HFF-Myc (cell line): ENCODE results near the gene MLLT1.

Source experiments
- DNase-seq: peaks from one replicate; pipeline ENCODE4 v3.0.0-alpha.2; 2011; ENCODE audit warnings: low read depth; ENCODE audit errors: extremely low read depth
- H3K4me3 ChIP-seq: replicated peaks from 2 replicates; pipeline ENCODE4 v1.5.1; 2011; ENCODE audit warnings: low read depth, mild to moderate bottlenecking, control low read depth, low read length
- CTCF ChIP-seq: IDR thresholded peaks from 2 replicates; pipeline ENCODE4 v1.5.1; 2012; ENCODE audit warnings: mild to moderate bottlenecking, low read depth, low read length, control low read depth; ENCODE audit errors: missing control alignments

The MLLT1 gene

GRCh38 chr19:6185093-6185834, 94.5 kb downstream of the MLLT1 start:
- no peak overlapping the region for H3K4me3 ChIP-seq
- no peak for TF ChIP-seq CTCF
- no peak for DNase-seq

GRCh38 chr19:6181119-6181518, 98.7 kb downstream of the MLLT1 start:
- TF ChIP-seq CTCF, result no peak
- DNase-seq, result no peak
- no peak overlapping the region for H3K4me3 ChIP-seq

- no peak for DNase-seq
- no peak for TF ChIP-seq CTCF
- no peak overlapping the region for H3K4me3 ChIP-seq
These were observed 106.6 kb downstream of the MLLT1 start for GRCh38 chr19:6173190-6173589.

- no peak for TF ChIP-seq CTCF
- no peak overlapping the region for H3K4me3 ChIP-seq
- DNase-seq, result no peak
These were observed 107.5 kb downstream of the MLLT1 start for GRCh38 chr19:6172074-6172863.

GRCh38 chr19:6167115-6167514, 112.7 kb downstream of the MLLT1 start:
- no peak overlapping the region for H3K4me3 ChIP-seq
- DNase-seq, result no peak
- TF ChIP-seq CTCF, result no peak

GRCh38 chr19:6164906-6165531, 114.8 kb downstream of the MLLT1 start:
- no peak for TF ChIP-seq CTCF
- DNase-seq, result no peak
- H3K4me3 ChIP-seq, result no peak overlapping the region
